Measurements from ENCODE around the gene KLHL22. TPM values are rescaled to one million over a fixed set of nuclear protein-coding genes. Genes with fewer than 3 reads are reported as not detected.

Gene KLHL22
- total RNA-seq, 2 donors from 2014 or later = 10.4 to 13.2 TPM

GRCh38 chr22:20437613-20438426 is 57.8 kb downstream of the KLHL22 start, which contains the start of gene SCARF2:
Gene SCARF2, minus strand, starts transcription at chr22:20437825. Its CDS starts 71 bp downstream, at chr22:20437754.
- H3K27ac ChIP-seq = peak within 1 kb of the TSS; percentile 36
- DNase-seq = no peak
- peaks cover 52% of the 10 kb centered on the region for H3K27me3 ChIP-seq
- no peak for TF ChIP-seq CTCF (IDR thresholded peaks at IDR 0.05)
- H3K4me1 ChIP-seq = no peaks in the 10 kb centered on the region
- intact Hi-C loops (cut with DNase I) = loop anchor here (10.0 kb wide), 1 partner anchor 57 kb away; the partner anchor contains the start of gene KLHL22
- peak within 1 kb of the TSS; percentile 58 to 63 for H3K9ac ChIP-seq (ENCODE audit: low read depth in 2 of 2, low read length in 2 of 2)
- peak within 1 kb of the TSS; percentile 36 for H3K4me3 ChIP-seq
- no peaks in the 10 kb centered on the region for H3K9me3 ChIP-seq
- H3K36me3 ChIP-seq = no peaks in the 10 kb centered on the region

DNA sequence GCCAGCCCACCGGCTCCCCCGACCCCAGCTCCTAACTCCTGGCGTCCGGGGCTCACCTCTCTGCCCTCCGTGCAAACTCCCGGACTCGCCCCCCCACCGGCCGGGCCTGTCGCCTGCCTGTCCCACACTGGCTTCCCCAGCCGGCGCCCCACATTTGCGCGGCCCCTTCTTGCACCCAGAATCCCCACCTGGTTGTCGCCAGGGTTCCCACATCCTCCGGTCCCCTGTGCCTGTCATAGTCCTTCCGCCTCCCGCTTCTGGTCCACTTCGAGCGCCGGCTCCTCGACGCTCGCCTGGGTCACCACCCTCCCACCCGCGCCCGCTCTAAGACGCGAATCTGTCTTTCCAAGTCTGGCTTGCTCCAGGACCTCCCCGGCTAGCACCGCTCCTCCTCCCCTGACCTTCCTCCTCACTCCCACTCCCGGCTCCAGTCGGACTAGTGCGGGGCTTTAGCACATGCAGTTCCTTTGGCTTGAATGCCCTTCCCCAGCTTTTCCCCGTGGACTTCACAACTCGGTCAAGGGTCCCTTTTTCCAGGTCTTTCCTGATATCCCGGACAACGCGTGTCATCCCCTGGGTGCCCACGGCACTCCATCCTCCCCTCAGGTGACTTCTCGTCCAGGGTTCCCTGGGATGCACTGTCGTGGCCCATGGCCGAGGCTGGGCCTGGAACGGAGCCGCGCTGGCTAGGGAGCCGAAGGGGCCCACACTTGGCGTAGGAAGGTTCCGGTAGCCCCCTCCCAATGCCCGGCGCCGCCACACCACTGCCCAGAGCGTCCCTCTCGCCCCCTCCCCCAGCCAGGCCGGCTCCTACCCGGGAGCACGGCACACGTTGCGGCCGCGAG is 58.6 kb downstream of the KLHL22 start:
- TF ChIP-seq CTCF (IDR thresholded peaks at IDR 0.05) = no peak
- Histone ChIP-seq H3K9me3 (no peaks in the 10 kb centered on the region), H3K27ac (peak overlapping the region; percentile 7), H3K4me1 (no peaks in the 10 kb centered on the region), H3K27me3 (peaks cover 59% of the 10 kb centered on the region), H3K4me3 (peak overlapping the region; percentile 36), H3K36me3 (no peaks in the 10 kb centered on the region), H3K9ac (ENCODE audit: low read depth in 2 of 2, low read length in 2 of 2) (peak overlapping the region; percentile 54 to 58)
- DNase-seq = no peak
- intact Hi-C loops (cut with DNase I) = loop anchor here (10.0 kb wide), 1 partner anchor 58 kb away; the partner anchor contains the start of gene KLHL22

GRCh38 chr22:20436307-20436767 is 59.3 kb downstream of the KLHL22 start:
- Histone ChIP-seq H3K27ac (no peak overlapping the region), H3K4me1 (peaks cover 6% of the 10 kb centered on the region), H3K27me3 (peaks cover 66% of the 10 kb centered on the region), H3K4me3 (peak overlapping the region; percentile 36), H3K9me3 (no peaks in the 10 kb centered on the region), H3K9ac (ENCODE audit: low read depth in 2 of 2, low read length in 2 of 2) (peak overlapping the region in 1 of 2 donors; percentile 54), H3K36me3 (no peaks in the 10 kb centered on the region)
- DNase-seq = no peak
- TF ChIP-seq CTCF (IDR thresholded peaks at IDR 0.05) = no peak
- intact Hi-C loops (cut with DNase I) = loop anchor here (10.0 kb wide), 1 partner anchor 58 kb away; the partner anchor contains the start of gene KLHL22

GRCh38 chr22:20435436-20436306 is 59.9 kb downstream of the KLHL22 start:
- Histone ChIP-seq H3K36me3 (no peaks in the 10 kb centered on the region), H3K9me3 (no peaks in the 10 kb centered on the region), H3K9ac (ENCODE audit: low read depth in 2 of 2, low read length in 2 of 2) (no peak overlapping the region), H3K4me1 (peaks cover 12% of the 10 kb centered on the region), H3K27ac (no peak overlapping the region), H3K27me3 (peaks cover 73% of the 10 kb centered on the region), H3K4me3 (peak overlapping the region; percentile 36)
- intact Hi-C loops (cut with DNase I) = loop anchor here (10.0 kb wide), 1 partner anchor 59 kb away; the partner anchor contains the start of gene KLHL22
- DNase-seq = no peak
- no peak for TF ChIP-seq CTCF (IDR thresholded peaks at IDR 0.05)
